VCaP (cell line): ENCODE data around the gene ZNF385A.

Experiments
- H3K27ac ChIP-seq: fragments of 450-650 bp; 2 replicates; pipeline ENCODE4 v1.5.1; 2017
- TF ChIP-seq, protein P1 (sequence below): fragments of 450-650 bp; conservative IDR thresholded peaks from 2 replicates; pipeline ENCODE4 v1.5.1; 2017; ENCODE audit warnings: mild to moderate bottlenecking, moderate library complexity

Gene ZNF385A

GRCh38 chr12:54360717-54361456, 23.6 kb downstream of the ZNF385A start:
- peak overlapping the region; percentile 96 for H3K27ac ChIP-seq
- TF ChIP-seq, protein P1, sequence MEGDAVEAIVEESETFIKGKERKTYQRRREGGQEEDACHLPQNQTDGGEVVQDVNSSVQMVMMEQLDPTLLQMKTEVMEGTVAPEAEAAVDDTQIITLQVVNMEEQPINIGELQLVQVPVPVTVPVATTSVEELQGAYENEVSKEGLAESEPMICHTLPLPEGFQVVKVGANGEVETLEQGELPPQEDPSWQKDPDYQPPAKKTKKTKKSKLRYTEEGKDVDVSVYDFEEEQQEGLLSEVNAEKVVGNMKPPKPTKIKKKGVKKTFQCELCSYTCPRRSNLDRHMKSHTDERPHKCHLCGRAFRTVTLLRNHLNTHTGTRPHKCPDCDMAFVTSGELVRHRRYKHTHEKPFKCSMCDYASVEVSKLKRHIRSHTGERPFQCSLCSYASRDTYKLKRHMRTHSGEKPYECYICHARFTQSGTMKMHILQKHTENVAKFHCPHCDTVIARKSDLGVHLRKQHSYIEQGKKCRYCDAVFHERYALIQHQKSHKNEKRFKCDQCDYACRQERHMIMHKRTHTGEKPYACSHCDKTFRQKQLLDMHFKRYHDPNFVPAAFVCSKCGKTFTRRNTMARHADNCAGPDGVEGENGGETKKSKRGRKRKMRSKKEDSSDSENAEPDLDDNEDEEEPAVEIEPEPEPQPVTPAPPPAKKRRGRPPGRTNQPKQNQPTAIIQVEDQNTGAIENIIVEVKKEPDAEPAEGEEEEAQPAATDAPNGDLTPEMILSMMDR, result peak; percentile 93

DNA sequence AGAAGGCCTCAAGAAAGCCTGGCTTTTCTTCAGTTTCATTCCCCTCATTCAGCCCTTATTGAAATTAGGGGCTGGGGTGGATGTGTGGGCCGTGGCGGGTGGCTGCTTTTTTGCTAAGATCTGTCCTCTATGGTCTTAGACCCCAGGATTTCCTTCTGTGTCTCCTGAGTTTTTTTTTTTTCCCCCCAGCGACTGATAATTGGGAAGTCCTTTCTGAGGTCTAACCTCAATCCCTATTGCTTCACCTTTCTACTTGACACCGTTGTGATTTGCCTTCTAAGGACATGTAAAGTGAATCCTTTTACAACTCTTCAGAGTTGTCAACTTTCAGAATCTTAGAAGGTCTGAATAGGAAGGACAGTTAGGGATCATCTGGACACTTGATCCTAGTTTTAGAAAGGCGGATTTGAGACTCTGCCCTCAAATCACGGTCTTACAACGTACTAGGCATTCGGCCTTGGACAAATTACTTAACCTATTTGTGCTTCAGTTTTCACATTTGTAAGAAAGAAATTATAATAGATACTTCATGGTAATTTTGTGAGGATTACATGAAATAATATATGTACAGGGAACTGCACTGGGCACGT, 24.7 kb downstream of the ZNF385A start:
- TF ChIP-seq, protein P1, result no peak
- peak overlapping the region; percentile 96 for H3K27ac ChIP-seq

- H3K27ac ChIP-seq, result peak overlapping the region; percentile 96
- TF ChIP-seq, protein P1, result no peak
Observed at GRCh38 chr12:54358945-54359761, 25.4 kb downstream of the ZNF385A start.

- TF ChIP-seq, protein P1, result no peak
- H3K27ac ChIP-seq, result peak overlapping the region; percentile 96
Observed at GRCh38 chr12:54358191-54358944, 26.2 kb downstream of the ZNF385A start.

DNA sequence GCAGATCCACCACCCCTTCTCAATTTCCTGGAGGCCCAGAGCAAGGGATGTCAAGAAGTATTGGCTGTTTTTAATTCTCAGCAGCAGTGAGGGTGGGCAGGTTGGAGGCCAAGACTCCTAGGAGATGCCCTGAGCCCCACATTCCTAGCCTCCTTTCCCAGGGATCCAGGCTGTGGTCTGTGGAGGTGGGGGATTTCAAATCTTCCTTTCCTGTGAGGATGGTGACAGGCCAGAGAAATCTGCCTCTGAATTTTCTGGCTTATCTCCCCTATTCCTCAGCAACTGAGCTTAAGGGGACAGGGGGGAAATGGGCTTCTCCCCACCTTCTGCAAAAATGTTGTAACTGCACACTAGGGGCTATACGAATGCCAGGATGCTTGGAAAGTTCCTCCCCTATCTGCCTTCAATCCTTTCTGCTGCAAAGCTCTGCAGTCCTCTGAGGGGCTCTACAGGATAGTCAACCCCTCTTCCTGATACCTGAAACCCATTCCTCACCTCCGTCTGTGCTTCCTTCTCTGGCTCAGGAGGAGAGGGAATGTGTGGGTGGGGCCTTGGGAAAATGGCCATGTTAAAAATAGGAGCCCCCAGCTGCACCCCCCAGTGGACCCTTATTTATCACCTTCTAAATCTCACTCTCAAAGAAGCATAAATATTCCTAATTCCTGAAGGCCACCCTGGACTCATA, 26.9 kb downstream of the ZNF385A start:
- peak overlapping the region; percentile 96 for H3K27ac ChIP-seq
- TF ChIP-seq, protein P1, result no peak

- H3K27ac ChIP-seq, result no peak overlapping the region; the same call in 1 of the 2 replicates
- TF ChIP-seq, protein P1, result no peak
Observed at GRCh38 chr12:54356951-54357356, 27.6 kb downstream of the ZNF385A start.
